CD4-positive, alpha-beta T cell treated with Interleukin-2 at 100 ng/mL for 4 hours (primary cell): ENCODE measurements around the gene C16orf96.

Experiments used
- DNase-seq: peaks from one replicate; pipeline ENCODE4 v3.0.0-alpha.2; 2020; ENCODE audit warnings: low spot score

Gene C16orf96

GRCh38 chr16:4618645-4619418 lies 62.7 kb downstream of the C16orf96 start:
- DNase-seq: no peak

DNA sequence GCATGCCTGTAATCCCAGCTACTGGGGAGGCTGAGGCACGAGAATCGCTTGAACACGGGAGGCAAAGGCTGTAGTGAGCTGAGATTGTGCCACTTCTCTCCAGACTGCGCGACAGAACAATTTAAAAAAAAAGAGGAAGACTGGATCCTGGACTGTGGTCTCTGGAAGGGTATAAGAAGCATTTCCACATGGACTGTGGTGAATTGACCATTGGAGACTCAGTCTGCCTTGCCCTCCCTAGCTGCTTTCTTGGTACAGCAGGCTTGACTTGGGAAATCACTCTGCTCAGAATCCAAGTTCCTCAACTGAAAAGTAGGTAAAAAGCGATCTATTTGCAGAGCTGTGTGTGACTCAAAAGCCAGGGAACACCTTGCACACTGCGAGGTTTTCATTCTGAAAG lies 67.5 kb downstream of the C16orf96 start:
- no peak for DNase-seq

DNA sequence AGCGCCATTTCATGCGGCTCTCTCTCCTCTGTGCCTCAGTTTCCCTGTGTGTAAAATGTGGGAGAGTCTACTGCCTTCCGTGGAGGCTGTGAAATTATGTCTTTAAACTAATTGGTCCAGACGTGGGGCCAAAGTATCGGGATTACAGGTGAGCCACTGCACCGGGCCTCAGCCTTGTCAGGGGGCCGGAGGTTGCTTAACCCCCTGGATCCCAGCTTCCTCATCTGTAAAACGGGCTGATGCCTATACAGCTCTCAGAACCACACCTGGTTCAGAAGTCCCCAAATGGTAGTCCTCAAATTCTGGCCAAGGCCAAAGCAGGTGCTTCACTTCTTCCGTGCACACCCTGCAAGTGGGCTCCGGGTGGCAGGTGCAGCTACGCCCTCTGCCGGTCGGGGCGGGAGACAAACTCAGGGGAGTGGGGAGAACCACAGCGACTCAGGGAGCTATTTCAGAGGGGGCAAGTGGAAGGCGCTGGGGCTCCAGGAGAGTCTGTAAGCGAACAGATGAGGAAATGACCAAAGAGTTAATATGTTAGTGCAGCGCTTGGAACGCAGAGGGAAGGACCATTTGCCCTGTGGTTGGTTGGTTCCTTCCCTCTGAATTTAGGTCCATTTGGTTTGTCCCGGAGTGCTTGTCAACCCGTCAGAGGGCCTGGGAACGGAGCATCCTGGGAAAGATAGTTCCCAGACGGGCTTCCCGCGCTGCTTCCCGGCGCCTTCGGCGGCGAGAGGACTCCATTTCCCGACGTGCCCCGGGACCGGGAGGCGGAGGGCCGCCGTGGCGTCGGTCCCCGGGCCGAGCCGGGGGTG lies 68.1 kb downstream of the C16orf96 start, which contains the start of gene MGRN1:
TSS of gene MGRN1 (plus strand) at position 812 of the 812 bp plus-strand sequence. CDS start 135 bp downstream, outside the sequence.
- peak; percentile 95 for DNase-seq

- DNase-seq: peak; percentile 61
Measured at GRCh38 chr16:4624827-4625559, 68.9 kb downstream of the C16orf96 start.

DNA sequence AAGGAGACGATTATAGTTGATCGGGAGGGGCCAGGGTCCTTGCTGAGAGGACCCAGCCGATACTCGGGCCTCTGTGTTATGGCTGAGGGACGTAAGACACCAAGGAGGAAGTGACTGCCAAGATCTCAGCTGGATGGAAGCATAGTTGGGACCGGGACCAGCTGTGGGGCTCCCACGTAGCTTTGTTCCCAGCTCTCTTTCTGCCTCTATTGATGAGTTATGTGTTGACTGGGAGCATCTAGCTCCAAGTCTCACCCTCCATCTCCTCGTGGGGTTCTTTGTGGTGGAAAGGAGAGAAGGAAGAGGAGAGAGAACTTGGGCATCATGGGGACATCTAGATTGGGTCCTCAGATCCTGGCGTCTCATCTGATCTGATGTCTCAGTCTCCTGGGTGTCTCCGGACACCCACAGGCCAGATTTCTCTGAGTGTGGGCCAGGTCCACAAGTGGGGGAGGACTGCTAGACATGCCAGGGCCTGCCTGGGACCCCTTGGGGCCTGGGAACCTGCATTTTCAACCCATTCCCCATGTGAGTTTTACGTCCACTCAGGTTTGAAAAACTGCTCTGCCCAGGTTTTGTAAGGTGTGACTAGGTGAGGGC lies 69.5 kb downstream of the C16orf96 start:
- no peak for DNase-seq

DNA sequence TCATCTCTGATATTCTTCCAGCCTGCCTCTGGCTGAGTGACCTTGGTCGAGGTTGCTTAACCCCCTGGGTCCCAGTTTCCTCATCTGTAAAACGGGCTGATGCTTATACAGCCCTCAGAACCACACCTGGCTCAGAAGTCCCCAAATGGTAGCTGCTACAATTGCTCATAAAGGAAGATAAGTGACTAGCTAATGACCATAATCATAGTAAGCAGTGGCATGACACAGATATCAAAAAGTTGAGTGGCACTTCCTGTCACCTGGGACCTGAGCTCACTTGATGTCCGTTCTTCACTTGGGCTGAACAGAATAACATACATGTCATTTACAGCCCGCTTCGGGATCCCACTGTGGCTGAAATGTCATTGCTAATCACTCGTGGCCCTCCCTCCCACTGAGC lies 70.3 kb downstream of the C16orf96 start:
- DNase-seq: no peak

GRCh38 chr16:4628283-4628682 lies 72.1 kb downstream of the C16orf96 start:
- no peak for DNase-seq

GRCh38 chr16:4631444-4631843 lies 75.3 kb downstream of the C16orf96 start:
- DNase-seq: no peak

- no peak for DNase-seq
Measured at GRCh38 chr16:4633910-4634635, 77.9 kb downstream of the C16orf96 start.

DNA sequence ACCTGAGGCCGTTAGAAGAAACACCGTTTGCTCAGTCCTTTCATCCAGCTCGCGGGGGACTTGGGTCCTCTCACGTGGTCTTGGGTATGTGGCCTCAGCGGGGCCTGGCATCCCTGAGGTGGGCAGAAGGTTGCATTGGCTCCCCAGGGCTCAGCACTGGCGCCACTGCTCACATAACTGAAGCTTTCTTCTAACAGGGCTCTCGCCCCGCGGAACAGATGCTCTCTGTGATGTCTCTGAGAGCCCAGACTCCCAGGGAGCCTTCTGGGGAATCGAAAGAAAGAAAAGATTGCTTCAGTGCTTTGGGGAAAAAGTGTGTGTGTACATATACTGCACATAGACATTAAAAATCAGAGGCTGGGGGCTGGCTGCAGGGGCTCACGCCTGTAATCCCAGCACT lies 78.6 kb downstream of the C16orf96 start:
- DNase-seq: no peak

DNA sequence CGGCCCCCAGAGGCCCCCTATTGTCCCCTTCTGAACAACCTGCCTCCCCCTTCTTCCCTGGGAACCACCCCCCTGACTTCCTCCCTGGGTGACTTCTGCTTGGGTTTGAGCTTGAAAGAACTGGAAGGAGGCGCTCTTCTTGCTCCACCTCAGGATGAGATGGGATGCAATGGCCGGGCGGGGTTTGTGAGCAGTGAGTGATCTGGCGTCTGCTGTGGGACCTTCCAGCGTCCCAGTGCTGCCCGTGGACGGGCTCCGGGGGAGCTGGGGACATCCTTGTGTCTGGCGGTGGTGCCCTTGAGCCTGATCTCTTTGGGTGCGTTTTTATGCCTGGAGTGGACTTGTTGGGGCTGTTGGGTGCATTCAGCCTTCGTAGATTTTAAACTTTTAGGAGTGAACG lies 80.1 kb downstream of the C16orf96 start:
- DNase-seq: no peak

DNA sequence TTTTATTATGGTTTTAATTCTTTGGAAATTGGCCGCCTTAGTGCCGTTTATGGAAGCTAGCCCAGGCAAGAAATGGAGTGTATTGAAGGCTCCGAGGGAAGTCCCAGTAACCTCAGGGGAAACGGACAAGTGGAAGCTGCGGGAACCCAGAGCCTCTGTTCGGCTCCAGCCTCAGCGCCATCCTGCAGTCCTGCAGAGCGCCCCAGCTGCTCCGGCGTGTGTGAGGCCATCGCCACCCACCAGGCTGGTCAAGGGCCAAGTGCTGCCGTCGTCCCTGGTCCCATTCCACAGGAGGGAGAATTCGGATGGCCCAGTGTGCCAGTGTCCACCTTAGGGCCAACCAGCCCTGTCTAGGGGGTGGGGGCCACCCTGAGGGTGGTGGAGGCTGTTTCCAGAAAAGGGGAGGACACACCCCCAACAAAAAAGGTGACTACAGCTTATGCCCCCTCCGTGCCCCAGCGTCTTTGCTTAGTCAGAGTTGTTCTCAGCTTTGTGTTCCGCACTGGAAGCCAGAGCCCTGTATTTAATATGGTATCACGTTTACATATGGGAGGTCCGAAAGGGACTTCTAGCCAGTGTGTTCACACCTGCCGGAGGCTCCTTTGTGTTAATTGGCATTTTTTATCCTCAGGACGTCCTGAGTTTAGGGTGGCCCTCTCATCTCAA lies 81.5 kb downstream of the C16orf96 start:
- no peak for DNase-seq

DNA sequence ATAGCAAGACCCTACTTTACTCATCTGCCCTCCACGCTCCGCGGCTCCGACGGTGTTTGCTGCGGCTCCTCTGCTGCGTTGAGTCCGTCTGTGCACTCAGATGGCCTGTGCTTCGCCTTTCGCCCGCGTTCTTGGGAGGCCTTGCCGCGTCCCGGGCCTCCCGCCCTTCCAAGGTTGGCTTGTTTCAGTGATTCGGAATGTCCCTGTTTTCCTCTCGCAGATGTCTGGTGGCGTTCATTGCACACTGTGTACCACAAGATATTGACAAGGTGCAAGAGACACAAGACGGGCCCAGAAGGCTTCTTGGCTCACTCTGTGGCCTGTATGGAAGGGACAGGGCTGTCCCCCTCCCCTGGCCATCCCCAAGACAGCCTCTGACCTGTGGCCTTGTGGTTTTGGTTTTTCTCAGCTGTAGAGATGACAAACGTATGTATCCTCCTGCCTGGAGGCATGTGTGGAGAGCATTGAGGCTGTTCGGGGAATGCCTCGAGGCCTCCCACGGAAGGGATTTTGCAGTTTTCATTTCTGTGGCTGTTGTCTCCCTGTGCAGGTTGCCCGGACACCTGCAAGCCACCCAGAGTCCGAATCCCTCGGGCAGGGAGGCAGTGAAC lies 83.9 kb downstream of the C16orf96 start:
- DNase-seq: no peak

DNA sequence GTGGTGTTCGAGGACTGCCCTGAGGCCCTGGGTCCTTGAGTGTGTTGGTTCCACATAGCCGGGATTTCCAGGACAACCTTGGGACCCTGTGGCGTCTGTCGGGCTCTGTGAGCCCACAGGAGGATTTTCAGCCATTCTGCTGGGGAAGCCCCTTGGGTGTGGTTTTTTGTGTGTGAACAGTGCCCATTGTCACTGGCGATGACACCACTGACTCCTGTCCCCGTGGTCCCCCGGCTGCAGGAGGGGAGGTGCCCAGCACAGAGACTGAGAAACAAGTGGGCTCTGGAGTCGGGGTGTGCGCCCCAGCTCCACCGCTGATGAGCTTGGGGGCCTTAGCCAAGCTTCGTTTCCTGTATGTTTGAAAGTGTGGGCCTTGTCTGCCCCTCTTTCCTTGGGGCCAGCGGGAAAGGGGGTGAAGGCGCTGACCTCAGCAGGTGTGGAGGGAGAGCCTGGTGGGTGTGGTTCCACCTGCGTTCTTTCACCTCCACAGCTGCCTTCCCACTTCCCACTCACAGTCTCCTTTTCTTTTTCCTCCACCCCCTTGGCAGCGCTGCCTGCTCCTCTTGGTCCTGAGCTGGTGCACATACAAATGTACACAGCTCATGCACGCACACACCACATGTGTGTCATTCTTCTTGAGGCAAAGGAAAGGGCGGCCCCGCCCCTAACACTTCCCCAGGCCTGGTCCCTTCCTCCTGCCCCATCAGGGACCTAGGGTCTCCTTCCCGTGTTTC lies 84.6 kb downstream of the C16orf96 start:
- DNase-seq: no peak

DNA sequence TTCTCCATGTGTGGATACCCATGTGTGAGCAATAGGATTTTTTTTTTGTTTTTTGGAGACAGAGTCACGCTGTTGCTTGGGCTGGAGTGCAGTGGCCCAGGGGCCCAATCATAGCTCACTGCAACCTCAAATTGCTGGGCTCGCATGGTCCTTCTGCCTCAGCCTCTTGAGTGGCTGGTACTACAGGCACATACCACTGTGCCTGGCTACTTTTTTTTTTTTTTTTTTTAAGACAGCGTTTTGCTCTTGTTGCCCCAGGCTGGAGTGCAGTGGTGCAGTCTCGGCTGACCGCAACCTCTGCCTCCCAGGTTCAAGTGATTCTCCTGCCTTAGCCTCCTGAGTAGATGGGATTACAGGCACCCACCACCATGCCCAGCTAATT lies 85.2 kb downstream of the C16orf96 start:
- no peak for DNase-seq

- DNase-seq: no peak
Measured at GRCh38 chr16:4641895-4642294, 85.8 kb downstream of the C16orf96 start.

DNA sequence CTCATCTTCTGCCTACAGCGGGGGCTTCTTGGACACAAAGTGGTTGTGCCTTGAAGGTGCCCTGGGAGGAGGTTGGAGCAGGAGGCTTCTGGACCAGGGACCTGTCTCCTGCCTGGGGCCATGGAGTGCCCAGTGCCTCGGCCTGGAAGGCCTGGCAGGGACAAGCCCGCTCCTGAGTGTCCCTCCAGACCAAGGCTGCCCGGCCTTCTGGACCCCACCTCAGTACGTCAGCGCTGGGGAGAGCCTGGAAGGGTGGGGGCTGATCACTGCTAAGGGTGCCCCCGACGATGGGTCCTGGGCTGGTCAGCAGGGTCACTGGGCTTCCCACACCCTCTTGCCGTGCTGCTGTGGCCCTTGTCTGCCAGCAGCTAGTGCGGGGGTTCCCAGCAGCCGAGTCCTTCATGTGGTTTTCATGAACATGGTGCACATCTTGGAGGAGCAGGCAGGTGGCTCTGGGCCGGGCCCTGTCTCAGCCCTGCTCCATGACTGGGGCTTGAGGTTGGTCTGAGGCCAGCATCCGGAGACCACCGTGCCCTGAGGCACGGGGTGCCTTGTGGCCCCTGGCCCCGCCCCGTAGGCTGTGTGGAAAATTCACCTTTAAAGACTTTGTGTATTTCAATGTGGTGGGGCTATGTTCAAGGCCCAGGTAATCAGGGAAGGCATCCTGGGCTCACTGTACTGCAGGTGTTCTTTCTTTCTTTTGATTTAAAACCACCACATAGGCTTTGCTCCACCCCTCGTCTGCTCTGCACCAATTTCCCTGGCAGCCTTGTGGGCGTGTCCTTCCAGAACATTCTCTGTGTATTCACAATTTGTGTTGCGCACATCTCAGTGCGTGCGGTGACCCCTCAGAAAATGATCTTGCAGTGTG lies 90.9 kb downstream of the C16orf96 start:
- no peak for DNase-seq

DNA sequence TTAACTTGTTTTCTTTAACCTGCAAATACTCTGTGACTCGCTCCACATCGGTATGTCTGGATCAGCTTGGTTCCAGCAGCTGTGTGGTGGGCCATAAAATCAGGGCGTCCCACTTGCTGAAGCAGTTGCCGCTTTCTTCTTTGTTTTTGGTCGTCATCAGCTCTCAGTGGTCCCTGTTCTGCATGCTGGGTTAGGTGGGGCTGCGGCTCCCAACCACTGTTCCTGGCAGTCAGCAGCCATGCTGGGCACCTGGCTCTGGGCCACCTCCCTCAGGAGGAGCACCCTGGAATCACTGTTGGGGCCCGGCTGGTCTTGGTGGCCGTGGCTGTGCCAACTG lies 91.5 kb downstream of the C16orf96 start:
- no peak for DNase-seq

- DNase-seq: no peak
Measured at GRCh38 chr16:4648917-4649316, 92.8 kb downstream of the C16orf96 start.
